GM19372 (cell line): ENCODE results near the gene DNMT3L.
"Not testable (repeated sequence)": the region's sequence is repeated elsewhere in the genome, so short reads cannot be mapped to it uniquely, and the experiment has no call there.

ENCODE experiments used
- ATAC-seq: cut with Tn5 transposase; IDR thresholded peaks from one replicate; pipeline ENCODE4 v1.9.1; 2021; ENCODE audit warnings: mild to moderate bottlenecking, low read depth, moderate library complexity; ENCODE audit not compliant: unreplicated experiment

DNMT3L gene

GRCh38 chr21:44261675-44262295, at the start of gene DNMT3L:
Gene DNMT3L, minus strand, starts transcription at chr21:44261897. Its CDS starts 638 bp downstream, at chr21:44261259.
- no peak for ATAC-seq

- no peak for ATAC-seq
These were observed 49.2 kb upstream of the DNMT3L start for GRCh38 chr21:44310628-44311507.

GRCh38 chr21:44306936-44307704, 45.4 kb upstream of the DNMT3L start:
- ATAC-seq, result no peak

- ATAC-seq, result no peak
These were observed 44.0 kb upstream of the DNMT3L start for GRCh38 chr21:44305691-44306090.

- no peak for ATAC-seq
These were observed 43.2 kb upstream of the DNMT3L start for GRCh38 chr21:44304877-44305293.

- no peak for ATAC-seq
These were observed 42.4 kb upstream of the DNMT3L start for GRCh38 chr21:44304011-44304616.

GRCh38 chr21:44303490-44303981, 41.8 kb upstream of the DNMT3L start:
- no peak for ATAC-seq

- ATAC-seq, result not testable (repeated sequence)
These were observed 41.1 kb upstream of the DNMT3L start for GRCh38 chr21:44302573-44303401.

GRCh38 chr21:44301961-44302406, 40.3 kb upstream of the DNMT3L start:
- ATAC-seq, result no peak

GRCh38 chr21:44301141-44301540, 39.4 kb upstream of the DNMT3L start:
- no peak for ATAC-seq

GRCh38 chr21:44300262-44300959, 38.7 kb upstream of the DNMT3L start:
- ATAC-seq, result peak; percentile 31

GRCh38 chr21:44299458-44300261, 38.0 kb upstream of the DNMT3L start, which contains the start of gene PFKL:
Gene PFKL, plus strand, starts transcription at chr21:44300053. Its CDS starts 53 bp downstream, at chr21:44300106.
- peak; percentile 48 for ATAC-seq

- ATAC-seq, result no peak
These were observed 37.4 kb upstream of the DNMT3L start for GRCh38 chr21:44299085-44299457.

- ATAC-seq, result no peak
These were observed 36.6 kb upstream of the DNMT3L start for GRCh38 chr21:44298301-44298700.

GRCh38 chr21:44297525-44298290, 36.0 kb upstream of the DNMT3L start:
- ATAC-seq, result no peak

- ATAC-seq, result no peak
These were observed 35.2 kb upstream of the DNMT3L start for GRCh38 chr21:44296916-44297315.

- ATAC-seq, result no peak
These were observed 34.4 kb upstream of the DNMT3L start for GRCh38 chr21:44296103-44296519.
